Lung (tissue), 12 donors: ENCODE measurements around the gene NLRP2B. TPM values are rescaled to one million over a fixed set of nuclear protein-coding genes. Genes with fewer than 3 reads are reported as not detected.

Experiments
- ATAC-seq: fragments of 200-7000 bp; cut with Tn5 transposase; one replicate; pipeline ENCODE4 v1.9.1; 2020; ENCODE audit warnings: moderate number of reproducible peaks; ENCODE audit not compliant: insufficient read depth, low FRiP score
- DNase-seq, 3 donors: peaks; one replicate each; pipeline ENCODE4 v3.0.0-alpha.2; 2013 to 2017
- H3K27ac ChIP-seq, 2 donors: one replicate each; pipeline ENCODE4 v1.5.1; 2013; ENCODE audit warnings: mild to moderate bottlenecking in 2 of 2, moderate library complexity in 2 of 2, control low read depth in 1 of 2, inconsistent platforms in 1 of 2, low read depth in 1 of 2, low read length in 1 of 2
- H3K27me3 ChIP-seq, 3 donors: one replicate each; pipeline ENCODE4 v1.5.1; 2013; ENCODE audit warnings: low read length in 2 of 3; ENCODE audit not compliant: control insufficient read depth in 3 of 3, insufficient read depth in 3 of 3
- H3K36me3 ChIP-seq, 4 donors: one replicate each; pipeline ENCODE4 v1.5.1; 2013; ENCODE audit warnings: low read length in 4 of 4, mild to moderate bottlenecking in 1 of 4, moderate library complexity in 1 of 4; ENCODE audit not compliant: control insufficient read depth in 4 of 4, insufficient read depth in 4 of 4
- H3K4me1 ChIP-seq, 5 donors: one replicate each; pipeline ENCODE4 v1.5.1; 2013; ENCODE audit warnings: low read length in 5 of 5, mild to moderate bottlenecking in 2 of 5, moderate library complexity in 1 of 5; ENCODE audit not compliant: control insufficient read depth in 5 of 5, insufficient read depth in 5 of 5
- H3K4me3 ChIP-seq: one replicate; pipeline ENCODE4 v1.5.1; 2013; ENCODE audit warnings: mild to moderate bottlenecking, control low read depth, moderate library complexity
- H3K9ac ChIP-seq, 2 donors: one replicate each; pipeline ENCODE4 v1.5.1; 2013; ENCODE audit warnings: low read length in 2 of 2, control low read depth in 1 of 2; ENCODE audit not compliant: insufficient read depth in 1 of 2
- H3K9me3 ChIP-seq, 4 donors: one replicate each; pipeline ENCODE4 v1.5.1; 2013; ENCODE audit warnings: low read length in 3 of 4, mild to moderate bottlenecking in 1 of 4, moderate library complexity in 1 of 4; ENCODE audit not compliant: control insufficient read depth in 4 of 4, insufficient read depth in 3 of 4
- CTCF ChIP-seq: IDR thresholded peaks from 2 replicates; pipeline ENCODE4 v1.5.1; 2012; ENCODE audit warnings: mild to moderate bottlenecking; ENCODE audit errors: control extremely low read depth, extremely low read depth
- WGBS, 2 donors: extraction: QIAGEN DNeasy Blood & Tissue Kit; methylation state at CpG; one replicate each; pipeline ENCODE4 v1.1.7; 2013; 5-methylcytosine and 5-hydroxymethylcytosine counted together
- polyA plus RNA-seq, 2 donors: library from polyadenylated mRNA; stranded (reverse); fragments of 200-250 nt; gene quantifications; one replicate each; pipeline ENCODE4 v1.2.1, GENCODE V29; 2013
- total RNA-seq, 2 donors: library from RNA; depleted of rRNA in 1 of 2; stranded (reverse); fragments of >200 nt in 1 of 2; gene quantifications; one replicate each; pipeline ENCODE4 v1.2.1, GENCODE V29; 2014 to 2021
- donor health status: control.
- donor health status: control.
- donor health status: Bipolar disorder and iron deficiency.
- donor health status: healthy.
- donor health status: DM: yes; HTN: yes; CAD: no.

The NLRP2B gene
- total and polyA plus RNA-seq, 4 donors = not detected

- DNase-seq (no peak), ATAC-seq (no peak)
- no peaks in the 10 kb centered on the region for H3K4me1 ChIP-seq
- peaks cover 0 to 2% (median 0%) of the 10 kb centered on the region in 3 donors for H3K27me3 ChIP-seq
- H3K9ac ChIP-seq = no peak overlapping the region
- no peak for TF ChIP-seq CTCF
- H3K27ac ChIP-seq = no peak overlapping the region
- peaks cover 0 to 14% (median 0%) of the 10 kb centered on the region in 4 donors for H3K9me3 ChIP-seq
- H3K4me3 ChIP-seq = no peak overlapping the region
- 72 to 88% methylated on average over 8 of the region's 8 CpGs for WGBS, 2 donors
- no peaks in the 10 kb centered on the region for H3K36me3 ChIP-seq
These were observed 2.8 kb downstream of the NLRP2B start for GRCh38 chrX:57677132-57677858.

- no peak overlapping the region for H3K4me3 ChIP-seq
- whole genome bisulfite sequencing, 2 donors = 71 to 91% methylated on average over 2 of the region's 2 CpGs
- peaks cover 0 to 2% (median 0%) of the 10 kb centered on the region in 3 donors for H3K27me3 ChIP-seq
- ATAC-seq = no peak
- no peaks in the 10 kb centered on the region for H3K36me3 ChIP-seq
- peaks cover 0 to 14% (median 0%) of the 10 kb centered on the region in 4 donors for H3K9me3 ChIP-seq
- no peak for TF ChIP-seq CTCF
- no peak overlapping the region for H3K27ac ChIP-seq
- no peak overlapping the region for H3K9ac ChIP-seq
- no peaks in the 10 kb centered on the region for H3K4me1 ChIP-seq
- DNase-seq = no peak
These were observed 4.7 kb downstream of the NLRP2B start for GRCh38 chrX:57675320-57675719.

- peaks cover 0 to 2% (median 0%) of the 10 kb centered on the region in 3 donors for H3K27me3 ChIP-seq
- WGBS, 2 donors = 69 to 75% methylated on average over 5 of the region's 5 CpGs
- no peak overlapping the region for H3K9ac ChIP-seq
- TF ChIP-seq CTCF = no peak
- ATAC-seq (no peak), DNase-seq (no peak)
- no peaks in the 10 kb centered on the region for H3K4me1 ChIP-seq
- no peak overlapping the region for H3K27ac ChIP-seq
- peaks cover 0 to 14% (median 0%) of the 10 kb centered on the region in 4 donors for H3K9me3 ChIP-seq
- H3K4me3 ChIP-seq = no peak overlapping the region
- H3K36me3 ChIP-seq = no peaks in the 10 kb centered on the region
These were observed 5.2 kb downstream of the NLRP2B start for GRCh38 chrX:57674861-57675260.

GRCh38 chrX:57669961-57670360 lies 10.1 kb downstream of the NLRP2B start:
- peaks cover 0 to 2% (median under 1%) of the 10 kb centered on the region in 4 donors for H3K9me3 ChIP-seq
- no peak overlapping the region for H3K9ac ChIP-seq
- H3K27ac ChIP-seq = no peak overlapping the region
- TF ChIP-seq CTCF = no peak
- no peak for ATAC-seq
- WGBS, 2 donors = 79 to 89% methylated on average over 1 of the region's 1 CpG
- H3K4me1 ChIP-seq = no peaks in the 10 kb centered on the region
- no peaks in the 10 kb centered on the region for H3K27me3 ChIP-seq
- H3K4me3 ChIP-seq = no peak overlapping the region
- no peak for DNase-seq
- H3K36me3 ChIP-seq = no peaks in the 10 kb centered on the region
